ENCODE results near the gene DCLK1. TPM values are rescaled to one million over a fixed set of nuclear protein-coding genes. Genes with fewer than 3 reads are reported as not detected.

Gene DCLK1
- total RNA-seq, 1 donor from 2014 or later: 36.1 TPM

DNA sequence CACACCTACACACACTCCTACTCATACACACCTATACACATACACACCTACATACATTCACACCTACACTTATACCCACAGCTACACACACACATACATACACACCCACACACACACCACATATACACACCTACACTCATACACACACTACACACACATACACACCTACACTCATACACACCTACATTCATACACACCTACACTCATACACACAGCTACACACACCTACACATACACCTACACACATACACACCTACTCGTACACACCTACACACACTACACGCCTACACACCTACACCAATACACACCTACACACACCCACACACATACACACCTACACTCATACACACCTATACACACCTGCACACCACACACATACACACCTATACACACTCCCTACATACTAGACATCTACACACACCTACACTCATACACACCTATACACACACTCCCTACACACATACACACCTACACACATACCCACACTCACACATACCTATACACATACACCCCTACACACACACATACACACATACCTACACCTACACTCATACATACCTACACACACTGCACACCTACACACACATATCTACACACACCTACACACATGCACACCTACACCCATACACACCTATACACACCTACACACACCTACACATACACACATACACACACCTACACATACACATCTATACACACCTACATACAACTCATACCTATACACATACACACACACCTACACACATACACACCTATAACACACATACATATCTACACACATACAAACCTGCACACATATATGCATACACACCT, 369.5 kb downstream of the DCLK1 start:
- Histone ChIP-seq H3K4me1 (no peaks in the 10 kb centered on the region), H3K9me3 (no peaks in the 10 kb centered on the region), H3K36me3 (no peaks in the 10 kb centered on the region), H3K27ac (no peak overlapping the region), H3K27me3 (no peaks in the 10 kb centered on the region), H3K4me3 (no peak overlapping the region)
- intact Hi-C loops (cut with DNase I): no loop called here
- no peak for TF ChIP-seq POLR2A (IDR thresholded peaks at IDR 0.05)
- TF ChIP-seq, protein P1, sequence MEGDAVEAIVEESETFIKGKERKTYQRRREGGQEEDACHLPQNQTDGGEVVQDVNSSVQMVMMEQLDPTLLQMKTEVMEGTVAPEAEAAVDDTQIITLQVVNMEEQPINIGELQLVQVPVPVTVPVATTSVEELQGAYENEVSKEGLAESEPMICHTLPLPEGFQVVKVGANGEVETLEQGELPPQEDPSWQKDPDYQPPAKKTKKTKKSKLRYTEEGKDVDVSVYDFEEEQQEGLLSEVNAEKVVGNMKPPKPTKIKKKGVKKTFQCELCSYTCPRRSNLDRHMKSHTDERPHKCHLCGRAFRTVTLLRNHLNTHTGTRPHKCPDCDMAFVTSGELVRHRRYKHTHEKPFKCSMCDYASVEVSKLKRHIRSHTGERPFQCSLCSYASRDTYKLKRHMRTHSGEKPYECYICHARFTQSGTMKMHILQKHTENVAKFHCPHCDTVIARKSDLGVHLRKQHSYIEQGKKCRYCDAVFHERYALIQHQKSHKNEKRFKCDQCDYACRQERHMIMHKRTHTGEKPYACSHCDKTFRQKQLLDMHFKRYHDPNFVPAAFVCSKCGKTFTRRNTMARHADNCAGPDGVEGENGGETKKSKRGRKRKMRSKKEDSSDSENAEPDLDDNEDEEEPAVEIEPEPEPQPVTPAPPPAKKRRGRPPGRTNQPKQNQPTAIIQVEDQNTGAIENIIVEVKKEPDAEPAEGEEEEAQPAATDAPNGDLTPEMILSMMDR (IDR thresholded peaks at IDR 0.05): no peak
- TF ChIP-seq POLR2AphosphoS5 (IDR thresholded peaks at IDR 0.05; ENCODE audit: insufficient read depth in 1 of 2, low read depth in 1 of 2): no peak
- no peak for DNase-seq (ENCODE audit: extremely low spot score in 2 of 2)

DNA sequence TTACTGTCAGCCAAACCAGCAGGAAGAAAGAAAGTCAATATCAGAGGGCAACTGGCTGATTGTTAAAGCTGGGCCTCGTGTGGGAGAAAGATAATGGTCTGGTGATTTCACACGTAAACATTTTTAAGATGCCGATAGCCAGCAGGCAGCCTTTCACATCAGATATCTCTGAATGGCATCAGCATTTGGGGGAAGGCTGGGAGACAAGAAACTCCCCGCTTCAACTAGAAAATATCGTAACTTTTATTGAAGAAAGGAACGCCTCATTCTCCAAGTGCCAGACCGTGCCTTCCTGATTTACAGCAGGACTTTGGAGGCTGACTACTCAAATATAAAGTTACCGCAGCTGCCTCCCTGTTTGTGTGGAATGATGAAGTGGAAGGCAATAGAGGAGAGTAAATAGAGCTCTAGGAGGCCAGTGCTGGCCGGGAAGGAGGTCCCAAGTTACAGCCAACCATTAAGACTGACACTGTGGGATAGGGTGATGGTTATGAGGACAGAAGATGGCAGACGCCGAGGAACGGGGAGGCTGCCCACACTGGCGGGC, 370.4 kb downstream of the DCLK1 start:
- Histone ChIP-seq H3K36me3 (no peaks in the 10 kb centered on the region), H3K27ac (no peak overlapping the region), H3K4me3 (no peak overlapping the region), H3K9me3 (no peaks in the 10 kb centered on the region), H3K4me1 (no peaks in the 10 kb centered on the region), H3K27me3 (no peaks in the 10 kb centered on the region)
- intact Hi-C loops (cut with DNase I): no loop called here
- no peak for DNase-seq (ENCODE audit: extremely low spot score in 2 of 2)
- TF ChIP-seq POLR2AphosphoS5 (IDR thresholded peaks at IDR 0.05; ENCODE audit: insufficient read depth in 1 of 2, low read depth in 1 of 2) (no peak), POLR2A (IDR thresholded peaks at IDR 0.05) (no peak)
- TF ChIP-seq, protein P1 (IDR thresholded peaks at IDR 0.05): no peak

DNA sequence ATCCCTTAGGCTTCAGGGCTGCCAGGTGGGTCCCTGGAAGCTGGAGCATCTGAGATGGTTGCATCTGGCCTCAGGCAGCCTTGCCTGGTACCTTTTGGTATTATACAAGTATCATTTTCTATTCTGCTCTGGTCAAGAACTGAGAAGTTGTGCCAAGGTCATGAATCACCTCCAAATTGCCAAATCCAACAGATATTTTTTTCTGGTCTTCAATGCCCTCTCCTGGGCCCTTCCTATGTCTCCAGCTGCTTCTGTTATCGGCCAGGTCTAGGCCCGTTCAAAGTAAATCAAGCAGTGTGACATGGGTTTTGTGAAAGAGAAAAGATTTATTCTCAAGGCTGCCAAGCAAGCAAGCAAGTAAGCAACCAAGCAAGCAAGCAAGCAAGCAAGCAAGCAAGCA, 383.6 kb downstream of the DCLK1 start:
- intact Hi-C loops (cut with DNase I): no loop called here
- H3K27ac ChIP-seq: no peak overlapping the region
- H3K4me3 ChIP-seq: no peak overlapping the region
- TF ChIP-seq POLR2AphosphoS5 (IDR thresholded peaks at IDR 0.05; ENCODE audit: insufficient read depth in 1 of 2, low read depth in 1 of 2) (no peak), POLR2A (IDR thresholded peaks at IDR 0.05) (no peak)
- TF ChIP-seq, protein P1 (IDR thresholded peaks at IDR 0.05): no peak
- H3K9me3 ChIP-seq: no peaks in the 10 kb centered on the region
- no peak for DNase-seq (ENCODE audit: extremely low spot score in 2 of 2)
- H3K36me3 ChIP-seq: no peaks in the 10 kb centered on the region
- H3K4me1 ChIP-seq: no peaks in the 10 kb centered on the region
- no peaks in the 10 kb centered on the region for H3K27me3 ChIP-seq

DNA sequence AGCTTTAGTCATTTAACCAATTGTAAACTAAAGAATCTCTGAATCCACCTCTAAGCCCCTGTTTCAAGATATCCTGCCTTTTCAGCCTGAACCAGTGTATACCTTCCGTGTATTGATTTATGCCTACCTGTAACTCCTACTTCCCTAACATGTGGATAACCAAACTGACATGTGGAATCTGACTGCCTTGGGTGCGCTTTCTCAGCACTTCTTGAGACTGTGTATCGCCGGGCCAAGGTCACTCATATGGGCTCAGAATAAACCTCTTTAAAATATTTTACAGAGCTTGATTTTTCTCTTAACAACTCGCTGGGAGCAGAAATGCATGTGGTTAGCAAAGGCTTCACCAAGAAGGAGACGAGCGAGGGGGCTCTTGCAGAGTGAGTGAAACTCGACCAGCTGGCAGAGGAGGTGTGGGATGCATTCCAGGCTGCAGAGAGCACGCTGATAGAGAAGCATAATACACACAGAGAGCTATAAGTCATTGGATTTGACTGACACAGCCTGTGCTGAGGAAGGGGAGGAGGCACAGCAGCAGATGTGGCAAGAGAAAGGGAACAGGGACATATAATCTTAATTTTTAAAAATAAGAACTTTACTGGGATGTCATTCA, 386.5 kb downstream of the DCLK1 start:
- Histone ChIP-seq H3K9me3 (no peaks in the 10 kb centered on the region), H3K4me1 (no peaks in the 10 kb centered on the region), H3K27ac (no peak overlapping the region), H3K27me3 (no peaks in the 10 kb centered on the region), H3K4me3 (no peak overlapping the region), H3K36me3 (no peaks in the 10 kb centered on the region)
- TF ChIP-seq, protein P1 (IDR thresholded peaks at IDR 0.05): no peak
- TF ChIP-seq POLR2AphosphoS5 (IDR thresholded peaks at IDR 0.05; ENCODE audit: insufficient read depth in 1 of 2, low read depth in 1 of 2) (no peak), POLR2A (IDR thresholded peaks at IDR 0.05) (no peak)
- intact Hi-C loops (cut with DNase I): no loop called here
- peak in 1 of 2 donors; percentile 42 for DNase-seq (ENCODE audit: extremely low spot score in 2 of 2)

Measured in vagina (tissue), 2 donors.